CD4-positive, alpha-beta T cell treated with Interleukin-2 at 100 ng/mL for 4 hours (primary cell): ENCODE measurements around the gene RANBP10.

Experiments used
- DNase-seq: peaks from one replicate; pipeline ENCODE4 v3.0.0-alpha.2; 2020; ENCODE audit warnings: low spot score

The RANBP10 gene

DNA sequence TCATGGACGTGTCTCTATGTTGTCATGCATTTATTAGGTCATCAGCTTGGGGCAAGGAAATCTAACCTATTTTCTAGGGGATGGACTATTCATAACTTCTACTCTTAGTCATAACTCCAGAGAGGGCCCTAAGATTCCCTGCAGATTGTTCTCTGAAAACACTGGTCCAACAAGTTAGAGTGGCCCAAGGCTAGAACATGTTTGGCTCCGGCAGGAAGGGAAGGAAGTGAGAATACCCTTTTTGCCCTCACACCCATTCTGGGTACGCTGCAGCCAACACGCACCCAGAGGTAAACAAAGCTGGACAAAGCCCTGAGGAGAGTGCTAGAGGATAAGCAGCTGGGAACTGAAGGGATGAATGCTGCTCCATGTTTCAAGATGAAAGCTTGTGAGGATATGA lies 129.8 kb downstream of the RANBP10 start:
- no peak for DNase-seq

DNA sequence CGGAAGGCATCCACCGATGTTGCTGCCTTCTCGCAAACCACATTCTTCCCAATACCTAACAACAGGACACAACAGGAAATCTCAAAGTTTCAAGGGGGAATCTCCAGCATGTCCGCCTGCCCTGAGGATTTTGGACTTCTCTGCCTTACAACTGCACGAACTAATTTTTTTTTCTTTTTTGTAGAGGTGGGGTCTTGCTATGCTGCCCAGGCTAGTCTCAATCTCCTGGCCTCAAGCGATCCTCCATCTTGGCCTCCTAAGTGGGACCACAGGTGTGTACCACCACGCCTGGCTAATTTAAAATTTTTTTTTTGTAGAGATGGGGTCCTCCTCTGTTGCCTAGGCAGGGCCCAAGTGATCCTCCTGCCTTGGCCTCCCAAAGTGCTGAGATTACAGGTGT lies 130.4 kb downstream of the RANBP10 start:
- DNase-seq = no peak

DNA sequence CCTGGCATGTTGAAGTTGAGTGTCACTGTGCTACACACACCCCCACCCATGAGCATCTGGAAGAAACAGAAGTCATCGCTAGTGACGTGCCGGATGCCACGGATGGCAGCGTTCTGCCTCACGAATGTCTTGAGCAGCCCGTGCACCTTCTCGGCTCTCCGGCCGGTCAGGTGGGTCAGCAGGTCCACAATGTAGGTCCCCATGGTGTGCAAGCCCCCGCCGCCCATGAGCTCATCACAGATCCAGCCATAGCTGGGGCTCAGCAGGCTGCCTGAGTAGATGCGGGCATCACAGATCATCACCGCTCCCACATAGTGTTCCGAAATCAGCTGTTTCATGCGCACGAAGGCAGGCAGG lies 130.8 kb downstream of the RANBP10 start:
- no peak for DNase-seq

DNA sequence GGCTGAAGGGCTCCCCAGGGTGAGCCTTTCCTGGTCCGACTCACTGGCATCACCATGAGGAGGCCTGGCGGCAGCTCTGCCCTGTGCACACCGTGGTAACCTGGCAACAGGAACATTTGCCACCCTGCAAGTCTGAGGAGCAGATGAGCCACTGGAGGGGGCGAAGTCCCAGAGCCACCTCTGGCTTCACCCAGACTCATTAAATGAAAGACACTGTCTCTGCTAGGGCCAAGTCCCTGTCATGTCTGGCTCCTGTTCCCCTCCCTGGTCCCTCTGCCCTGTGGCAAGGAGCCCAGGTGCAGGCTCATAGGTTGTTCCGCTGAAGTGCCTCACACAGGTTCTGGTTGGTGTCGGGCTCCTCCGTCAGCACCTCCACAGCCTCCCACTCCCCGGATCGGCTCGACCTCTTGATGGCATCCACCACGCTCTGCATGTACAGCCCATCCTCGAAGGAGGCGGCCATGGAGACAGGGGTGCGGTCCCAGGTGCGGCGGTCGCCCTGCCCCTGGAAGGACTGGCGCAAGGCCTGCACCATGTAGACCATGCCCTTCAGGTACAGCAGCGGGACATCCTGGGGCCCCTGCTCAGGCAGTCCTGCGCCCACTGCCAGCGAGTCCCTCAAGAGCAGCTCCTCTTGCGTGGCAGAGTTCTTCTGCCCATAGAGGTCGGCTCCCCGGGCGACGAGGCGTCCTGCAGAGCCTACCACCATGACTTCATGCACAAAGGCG lies 131.3 kb downstream of the RANBP10 start:
- DNase-seq = no peak

DNA sequence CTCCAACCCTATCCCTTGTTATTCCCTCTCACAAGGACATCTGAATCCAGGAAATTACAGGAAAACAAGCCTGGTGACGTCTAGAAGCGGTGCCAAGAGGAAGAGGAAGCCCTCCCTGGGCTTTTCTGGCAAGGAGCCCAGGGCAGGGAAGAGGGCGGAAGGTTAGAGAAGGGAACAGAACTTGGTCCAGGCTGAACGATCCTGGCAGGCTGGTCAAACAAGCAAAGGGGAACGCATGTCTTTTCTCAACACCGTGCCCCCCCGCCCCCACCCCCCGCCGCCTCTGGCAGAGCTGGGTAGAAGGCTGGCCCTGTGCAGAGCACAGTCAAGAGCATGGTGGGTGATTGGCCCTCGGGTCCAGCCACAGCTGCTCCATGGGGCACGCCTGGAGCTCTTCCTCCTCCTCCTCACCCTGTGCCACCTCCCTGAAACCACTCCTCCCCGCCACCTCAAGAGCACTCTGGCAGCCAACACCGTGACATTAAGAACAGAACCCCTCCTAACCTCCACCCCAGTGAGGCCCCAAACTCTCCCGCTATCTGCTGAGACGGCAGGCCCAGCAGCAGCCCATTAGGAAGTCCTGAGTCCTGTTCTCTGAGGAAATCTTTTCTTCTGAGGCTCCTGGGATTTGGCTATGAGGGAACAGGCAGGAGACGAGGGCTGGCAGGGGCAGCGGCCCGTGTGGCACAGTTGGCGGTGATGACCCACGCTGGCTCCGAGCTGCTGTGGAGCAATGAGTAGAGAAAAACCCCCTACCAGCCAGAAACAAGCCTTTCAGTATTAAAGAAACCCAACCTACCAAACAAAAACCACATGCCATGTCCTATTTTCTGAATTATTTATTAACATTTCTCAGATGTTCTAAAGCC lies 132.4 kb downstream of the RANBP10 start:
- DNase-seq = no peak
